Measurements from ENCODE around the gene GLT8D1.

The GLT8D1 gene

DNA sequence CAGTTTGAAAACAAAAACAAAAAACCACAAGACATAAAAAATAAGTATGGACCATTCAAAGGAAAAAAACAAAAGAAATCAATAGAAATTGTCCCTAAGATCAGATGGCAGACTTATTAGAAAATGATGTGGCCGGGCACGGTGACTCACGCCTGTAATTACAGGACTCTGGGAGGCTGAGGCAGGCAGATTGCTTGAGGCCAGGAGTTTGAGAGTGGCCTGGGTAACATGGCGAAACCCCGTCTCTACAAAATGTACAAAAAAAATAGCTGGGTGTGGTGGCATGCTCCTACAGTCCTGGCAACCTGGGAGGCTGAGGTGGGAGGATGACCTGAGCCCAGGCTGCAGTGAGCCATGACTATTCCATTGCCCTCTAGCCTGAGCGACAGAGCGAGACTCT, 16.9 kb upstream of the GLT8D1 start:
- in situ Hi-C loops (cut with MboI; ENCODE audit: low pct_unique_long_range_greater_than_20kb, low sequenced_read_pairs, unreplicated experiment) = no loop called here
- DNase-seq (ENCODE audit: low spot score) = no peak
- TF ChIP-seq CTCF (IDR thresholded peaks at IDR 0.05; ENCODE audit: extremely low read depth, insufficient read depth, missing control alignments) = no peak

DNA sequence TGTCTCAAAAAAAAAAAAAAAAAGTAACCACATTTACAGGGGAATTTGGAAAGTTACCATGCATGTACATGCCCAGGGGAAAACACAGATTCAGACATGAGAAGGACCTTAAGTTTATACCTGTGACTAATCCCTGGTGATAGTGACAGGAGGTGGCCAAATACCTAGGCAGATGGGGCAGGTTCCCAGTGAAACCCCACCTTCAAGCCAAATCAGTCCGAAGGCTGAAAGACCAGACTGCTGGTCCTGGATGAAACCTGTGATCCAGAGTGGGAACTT, 16.1 kb upstream of the GLT8D1 start:
- in situ Hi-C loops (cut with MboI; ENCODE audit: low pct_unique_long_range_greater_than_20kb, low sequenced_read_pairs, unreplicated experiment) = no loop called here
- DNase-seq (ENCODE audit: low spot score) = no peak
- TF ChIP-seq CTCF (IDR thresholded peaks at IDR 0.05; ENCODE audit: extremely low read depth, insufficient read depth, missing control alignments) = no peak

- in situ Hi-C loops (cut with MboI; ENCODE audit: low pct_unique_long_range_greater_than_20kb, low sequenced_read_pairs, unreplicated experiment) = no loop called here
- TF ChIP-seq CTCF (IDR thresholded peaks at IDR 0.05; ENCODE audit: extremely low read depth, insufficient read depth, missing control alignments) = no peak
- DNase-seq (ENCODE audit: low spot score) = peak; percentile 29
Measured at GRCh38 chr3:52721002-52721729, 15.6 kb upstream of the GLT8D1 start.

- DNase-seq (ENCODE audit: low spot score) = no peak
- in situ Hi-C loops (cut with MboI; ENCODE audit: low pct_unique_long_range_greater_than_20kb, low sequenced_read_pairs, unreplicated experiment) = no loop called here
- TF ChIP-seq CTCF (IDR thresholded peaks at IDR 0.05; ENCODE audit: extremely low read depth, insufficient read depth, missing control alignments) = no peak
Measured at GRCh38 chr3:52719618-52720017, 14.0 kb upstream of the GLT8D1 start.

- no peak for DNase-seq (ENCODE audit: low spot score)
- TF ChIP-seq CTCF (IDR thresholded peaks at IDR 0.05; ENCODE audit: extremely low read depth, insufficient read depth, missing control alignments) = no peak
- in situ Hi-C loops (cut with MboI; ENCODE audit: low pct_unique_long_range_greater_than_20kb, low sequenced_read_pairs, unreplicated experiment) = no loop called here
Measured at GRCh38 chr3:52715714-52716305, 10.2 kb upstream of the GLT8D1 start.

GRCh38 chr3:52714335-52715302, 9.0 kb upstream of the GLT8D1 start:
- DNase-seq (ENCODE audit: low spot score) = no peak
- TF ChIP-seq CTCF (IDR thresholded peaks at IDR 0.05; ENCODE audit: extremely low read depth, insufficient read depth, missing control alignments) = no peak
- in situ Hi-C loops (cut with MboI; ENCODE audit: low pct_unique_long_range_greater_than_20kb, low sequenced_read_pairs, unreplicated experiment) = no loop called here
